HepG2 (cell line): ENCODE data around the gene ASB8. TPM values are rescaled to one million over a fixed set of nuclear protein-coding genes. Genes with fewer than 3 reads are reported as not detected.

ENCODE experiments used
- DNMT1 ChIP-seq: sonication (generic); formaldehyde crosslinking; IDR thresholded peaks from 2 replicates; pipeline ENCODE4 v1.5.1; 2020; ENCODE audit warnings: mild to moderate bottlenecking, missing genetic modification reagents
- FOXP1 ChIP-seq, 2 experiments: fragments of 450-650 bp in 1 of 2; IDR thresholded peaks; 2 replicates each; pipeline ENCODE4 v1.6.1; 2017 to 2018; ENCODE audit warnings: antibody characterized with exemption in 1 of 2
- IRX3 ChIP-seq: sonication (generic); formaldehyde crosslinking; IDR thresholded peaks from 2 replicates; pipeline ENCODE4 v1.8.1; 2023; ENCODE audit warnings: mild to moderate bottlenecking, low read depth, missing genetic modification reagents, borderline replicate concordance
- MAF1 ChIP-seq: sonication (generic); formaldehyde crosslinking; IDR thresholded peaks from 2 replicates; pipeline ENCODE4 v1.5.0; 2020; ENCODE audit warnings: missing genetic modification reagents, borderline replicate concordance
- MAX ChIP-seq: IDR thresholded peaks from 2 replicates; pipeline ENCODE4 v1.6.1; 2012; ENCODE audit warnings: inconsistent platforms
- MED8 ChIP-seq: sonication (generic); formaldehyde crosslinking; IDR thresholded peaks from 2 replicates; pipeline ENCODE4 v1.8.1; 2023; ENCODE audit warnings: mild to moderate bottlenecking, missing genetic modification reagents; ENCODE audit not compliant: insufficient replicate concordance
- MTA1 ChIP-seq: sonication (generic); formaldehyde crosslinking; IDR thresholded peaks from 2 replicates; pipeline ENCODE4 v1.4.0; 2020; ENCODE audit warnings: missing genetic modification reagents, mild to moderate bottlenecking, borderline replicate concordance
- MXD1 ChIP-seq: sonication (generic); formaldehyde crosslinking; IDR thresholded peaks from 2 replicates; pipeline ENCODE4 v1.4.0; 2020; ENCODE audit warnings: mild to moderate bottlenecking, missing genetic modification reagents
- NR2F1 ChIP-seq, 2 experiments: fragments of 450-650 bp in 1 of 2; formaldehyde crosslinking in 1 of 2; IDR thresholded peaks; 2 replicates each; pipeline versions ENCODE4 v1.5.0 to v1.6.1; 2016 to 2020; ENCODE audit warnings: mild to moderate bottlenecking in 1 of 2, missing compliant biosample characterization in 1 of 2, missing genetic modification reagents in 1 of 2, moderate library complexity in 1 of 2
- PAF1 ChIP-seq: IDR thresholded peaks from 2 replicates; pipeline ENCODE4 v1.6.1; 2016; ENCODE audit warnings: missing genetic modification reagents, missing compliant biosample characterization
- PATZ1 ChIP-seq: sonication (generic); formaldehyde crosslinking; IDR thresholded peaks from 2 replicates; pipeline ENCODE4 v1.4.0; 2020; ENCODE audit warnings: missing genetic modification reagents
- RBFOX2 ChIP-seq: fragments of 200-400 bp; formaldehyde crosslinking; IDR thresholded peaks from 2 replicates; pipeline ENCODE4 v1.6.1; 2017; ENCODE audit warnings: low read depth, mild to moderate bottlenecking, low read length
- RXRB ChIP-seq: IDR thresholded peaks from 2 replicates; pipeline ENCODE4 v1.6.1; 2016; ENCODE audit warnings: borderline replicate concordance, missing genetic modification reagents, missing compliant biosample characterization
- SOX5 ChIP-seq: IDR thresholded peaks from 2 replicates; pipeline ENCODE4 v1.6.1; 2016; ENCODE audit warnings: borderline replicate concordance
- SRF ChIP-seq: IDR thresholded peaks from 2 replicates; pipeline ENCODE4 v1.6.1; 2011; ENCODE audit warnings: mild to moderate bottlenecking, low read depth, low read length, moderate library complexity
- TBX3 ChIP-seq: fragments of 450-650 bp; IDR thresholded peaks from 2 replicates; pipeline ENCODE4 v1.6.1; 2017; ENCODE audit warnings: antibody characterized with exemption, mild to moderate bottlenecking, inconsistent platforms, borderline replicate concordance
- ZNF180 ChIP-seq: sonication (generic); formaldehyde crosslinking; IDR thresholded peaks from 2 replicates; pipeline ENCODE4 v1.4.0; 2020; ENCODE audit warnings: low read depth, missing genetic modification reagents, borderline replicate concordance
- ZNF234 ChIP-seq: sonication (generic); formaldehyde crosslinking; conservative IDR thresholded peaks from 2 replicates; pipeline ENCODE4 v1.5.1; 2020; ENCODE audit warnings: mild to moderate bottlenecking, missing genetic modification reagents
- ZNF512B ChIP-seq: sonication (generic); formaldehyde crosslinking; IDR thresholded peaks from 2 replicates; pipeline ENCODE4 v1.5.1; 2020; ENCODE audit warnings: missing genetic modification reagents, mild to moderate bottlenecking, borderline replicate concordance
- ZNF616 ChIP-seq: sonication (generic); formaldehyde crosslinking; IDR thresholded peaks from 2 replicates; pipeline ENCODE4 v1.5.0; 2020; ENCODE audit warnings: low read depth, mild to moderate bottlenecking, missing genetic modification reagents
- ZNF629 ChIP-seq: sonication (generic); formaldehyde crosslinking; conservative IDR thresholded peaks from 2 replicates; pipeline ENCODE4 v1.5.0; 2020; ENCODE audit warnings: missing genetic modification reagents
- ZNF878 ChIP-seq: sonication (generic); formaldehyde crosslinking; IDR thresholded peaks from 2 replicates; pipeline ENCODE4 v1.8.1; 2023; ENCODE audit warnings: mild to moderate bottlenecking, missing genetic modification reagents, moderate library complexity
- polyA plus RNA-seq, 8 experiments: library from polyadenylated mRNA; depleted of rRNA in 3 of 8; stranded (reverse) in 7 of 8; unstranded in 1 of 8; fragments of >200 nt; fragmentation: Illumina TruSeq in 4 of 8; extraction: Trizol in 4 of 8; gene quantifications; 2 replicates each; pipeline versions ENCODE4 v1.2.1 to v1.2.3, GENCODE V29; 2011 to 2016; ENCODE audit warnings: low read depth in 4 of 8, missing spikeins in 1 of 8, mixed read lengths in 1 of 8; ENCODE audit not compliant: insufficient read depth in 1 of 8
- total RNA-seq, 5 experiments: library from RNA; depleted of rRNA; stranded (reverse); fragments of >200 nt; fragmentation: Illumina TruSeq; extraction: Trizol; gene quantifications; 2 replicates each; pipeline ENCODE4 v1.2.3, GENCODE V29; 2016; ENCODE audit warnings: low read depth in 1 of 5

Gene ASB8
- total and polyA plus RNA-seq, 2 of the 13 experiments (the other 11 are each of a cell fraction or from before 2014, with no cell fraction given), result 14.0 to 15.5 TPM

GRCh38 chr12:48105867-48106680 lies 51.2 kb downstream of the ASB8 start, which contains the start of gene SENP1 (continued):
- TF ChIP-seq RXRB (CRISPR knock-in tag) (peak; percentile 49; the same call in 1 of the 2 replicates), SRF (peak; percentile 35; the same call in 1 of the 2 replicates), FOXP1 (IDR thresholded peaks at IDR 0.05) (no peak), FOXP1 (CRISPR knock-in tag; IDR thresholded peaks at IDR 0.05) (no peak), ZNF180 (CRISPR knock-in tag) (no peak), ZNF629 (no peak), ZNF878 (CRISPR knock-in tag) (0 out of 2 replicates have a peak, but pooled peaks have one; percentile 44), MXD1 (peak; percentile 76), TBX3 (peak; percentile 66; the same call in 1 of the 2 replicates), ZNF512B (CRISPR knock-in tag) (no peak), RBFOX2 (peak; percentile 86), IRX3 (peak; percentile 86; the same call in 1 of the 2 replicates), NR2F1 (CRISPR knock-in tag; IDR thresholded peaks at IDR 0.05) (0 out of 4 replicates have a peak, but pooled peaks of 1 of the 2 experiments have one; percentile 13), SOX5 (CRISPR knock-in tag) (peak; percentile 12; the same call in 1 of the 2 replicates), PAF1 (CRISPR knock-in tag) (no peak), MED8 (CRISPR knock-in tag) (peak; percentile 82), ZNF234 (CRISPR knock-in tag) (no peak), MAX (peak; percentile 76), MTA1 (CRISPR knock-in tag) (peak; percentile 49; the same call in 1 of the 2 replicates), MAF1 (CRISPR knock-in tag) (no peak), DNMT1 (CRISPR knock-in tag) (no peak), ZNF616 (peak; percentile 34; the same call in 1 of the 2 replicates), PATZ1 (CRISPR knock-in tag) (peak; percentile 70)
